MM.1S (cell line): Measurements from ENCODE around the gene SLC6A19.

Source experiments
- DNase-seq: peaks from one replicate; pipeline ENCODE4 v3.0.0-alpha.2; 2015
- H2AFZ ChIP-seq: fragments of 300-600 bp; sonication (generic); 2 replicates; pipeline ENCODE4 v1.6.0; 2016; ENCODE audit warnings: antibody characterized with exemption, low read length
- H3F3A ChIP-seq: fragments of 300-600 bp; sonication (generic); 2 replicates; pipeline ENCODE4 v1.6.1; 2016; ENCODE audit warnings: mild to moderate bottlenecking, antibody characterized with exemption, low read length, moderate library complexity, mixed read lengths; ENCODE audit not compliant: insufficient read depth
- H3K27ac ChIP-seq: fragments of 300-600 bp; sonication (generic); 2 replicates; pipeline ENCODE4 v1.5.1; 2016; ENCODE audit warnings: mild to moderate bottlenecking, low read length
- H3K27me3 ChIP-seq: fragments of 300-600 bp; sonication (generic); replicated peaks from 2 replicates; pipeline ENCODE4 v1.6.0; 2016; ENCODE audit warnings: low read length; ENCODE audit not compliant: insufficient read depth
- H3K36me3 ChIP-seq: fragments of 300-600 bp; sonication (generic); replicated peaks from 2 replicates; pipeline ENCODE4 v1.6.1; 2016; ENCODE audit warnings: mild to moderate bottlenecking, low read length, mixed read lengths; ENCODE audit not compliant: insufficient read depth
- H3K4me1 ChIP-seq: fragments of 300-600 bp; sonication (generic); 2 replicates; pipeline ENCODE4 v1.6.1; 2016; ENCODE audit warnings: low read length, mixed read lengths
- H3K4me2 ChIP-seq: fragments of 300-600 bp; sonication (generic); 2 replicates; pipeline ENCODE4 v1.6.0; 2016; ENCODE audit warnings: low read depth, low read length
- H3K4me3 ChIP-seq: fragments of 300-600 bp; sonication (generic); 2 replicates; pipeline ENCODE4 v1.5.1; 2016; ENCODE audit warnings: low read length, mixed read lengths
- H3K79me2 ChIP-seq: fragments of 300-600 bp; sonication (generic); 2 replicates; pipeline ENCODE4 v1.6.1; 2016; ENCODE audit warnings: mixed run types, low read length, mixed read lengths
- H3K9ac ChIP-seq: fragments of 300-600 bp; sonication (generic); 2 replicates; pipeline ENCODE4 v1.6.1; 2016; ENCODE audit warnings: low read length, mixed read lengths
- H3K9me2 ChIP-seq: fragments of 300-600 bp; sonication (generic); replicated peaks from 2 replicates; pipeline ENCODE4 v1.6.1; 2016; ENCODE audit warnings: mild to moderate bottlenecking, low read length, mixed read lengths; ENCODE audit not compliant: insufficient read depth
- H3K9me3 ChIP-seq: fragments of 300-600 bp; sonication (generic); replicated peaks from 2 replicates; pipeline ENCODE4 v1.6.1; 2016; ENCODE audit warnings: mild to moderate bottlenecking, low read length, mixed read lengths; ENCODE audit not compliant: insufficient read depth
- H4K20me1 ChIP-seq: fragments of 300-600 bp; sonication (generic); 2 replicates; pipeline ENCODE4 v1.6.1; 2016; ENCODE audit warnings: mild to moderate bottlenecking, low read length, moderate library complexity, mixed read lengths; ENCODE audit not compliant: insufficient read depth
- CTCF ChIP-seq: fragments of 300-600 bp; sonication (generic); IDR thresholded peaks from 2 replicates; pipeline ENCODE4 v1.5.1; 2016; ENCODE audit warnings: antibody characterized with exemption, low read length, mixed read lengths
- EZH2 ChIP-seq: fragments of 300-600 bp; sonication (generic); optimal IDR thresholded peaks from 2 replicates; pipeline ENCODE3; 2017; ENCODE audit warnings: low read depth, mild to moderate bottlenecking, antibody characterized with exemption, low read length, mixed read lengths
- EZH2phosphoT487 ChIP-seq: fragments of 300-600 bp; sonication (generic); IDR thresholded peaks from 2 replicates; pipeline ENCODE4 v1.6.1; 2018; ENCODE audit warnings: antibody characterized with exemption, low read length

The SLC6A19 gene

GRCh38 chr5:1210832-1211251 is 9.4 kb downstream of the SLC6A19 start:
- TF ChIP-seq EZH2phosphoT487 (no peak), EZH2 (no peak), CTCF (no peak)
- H3K4me1 ChIP-seq, result peaks cover 11% of the 10 kb centered on the region
- no peak overlapping the region for H3K4me2 ChIP-seq
- no peak for DNase-seq
- H3K4me3 ChIP-seq, result no peak overlapping the region
- no peaks in the 10 kb centered on the region for H3K9me3 ChIP-seq
- H3K36me3 ChIP-seq, result no peaks in the 10 kb centered on the region
- no peaks in the 10 kb centered on the region for H3F3A ChIP-seq
- no peak overlapping the region for H3K9ac ChIP-seq
- H3K27ac ChIP-seq, result no peak overlapping the region
- H3K79me2 ChIP-seq, result no peaks in the 10 kb centered on the region
- H2AFZ ChIP-seq, result no peak overlapping the region
- H4K20me1 ChIP-seq, result no peaks in the 10 kb centered on the region
- no peaks in the 10 kb centered on the region for H3K9me2 ChIP-seq
- no peaks in the 10 kb centered on the region; the same call in 1 of the 2 replicates for H3K27me3 ChIP-seq

DNA sequence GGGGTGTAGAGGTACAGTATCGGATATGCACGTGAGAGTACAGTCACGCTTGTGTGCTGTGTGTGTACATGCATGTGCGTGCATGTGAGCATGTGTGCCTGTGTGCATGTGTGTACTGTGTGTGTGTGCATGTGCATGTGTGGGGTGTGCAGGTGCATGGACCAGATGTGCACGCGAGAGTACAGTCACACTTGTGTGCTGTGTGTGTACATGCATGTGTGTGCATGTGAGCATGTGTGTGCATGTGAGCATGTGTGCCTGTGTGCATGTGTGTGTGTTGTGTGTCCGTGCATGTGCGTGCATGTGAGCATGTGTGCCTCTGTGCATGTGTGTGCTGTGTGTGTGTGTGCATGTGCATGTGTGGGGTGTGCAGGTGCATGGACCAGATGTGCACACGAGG is 10.3 kb downstream of the SLC6A19 start:
- Histone ChIP-seq H3K9me2 (no peaks in the 10 kb centered on the region), H3F3A (no peaks in the 10 kb centered on the region), H3K9ac (no peak overlapping the region), H3K27ac (no peak overlapping the region), H2AFZ (no peak overlapping the region), H3K4me3 (no peak overlapping the region), H4K20me1 (no peaks in the 10 kb centered on the region), H3K79me2 (no peaks in the 10 kb centered on the region), H3K36me3 (no peaks in the 10 kb centered on the region), H3K4me1 (peaks cover 11% of the 10 kb centered on the region), H3K27me3 (no peaks in the 10 kb centered on the region; the same call in 1 of the 2 replicates), H3K4me2 (no peak overlapping the region), H3K9me3 (no peaks in the 10 kb centered on the region)
- no peak for DNase-seq
- TF ChIP-seq EZH2phosphoT487, result no peak

GRCh38 chr5:1212271-1212670 is 10.9 kb downstream of the SLC6A19 start:
- TF ChIP-seq EZH2phosphoT487 (no peak), EZH2 (no peak), CTCF (no peak)
- Histone ChIP-seq H3K79me2 (no peaks in the 10 kb centered on the region), H2AFZ (no peak overlapping the region), H3K9me2 (no peaks in the 10 kb centered on the region), H4K20me1 (no peaks in the 10 kb centered on the region), H3K9me3 (no peaks in the 10 kb centered on the region), H3K4me1 (peaks cover 11% of the 10 kb centered on the region), H3K27me3 (no peaks in the 10 kb centered on the region; the same call in 1 of the 2 replicates), H3K4me2 (no peak overlapping the region), H3K4me3 (no peak overlapping the region), H3F3A (no peaks in the 10 kb centered on the region), H3K9ac (no peak overlapping the region), H3K36me3 (no peaks in the 10 kb centered on the region), H3K27ac (no peak overlapping the region)
- DNase-seq, result no peak

DNA sequence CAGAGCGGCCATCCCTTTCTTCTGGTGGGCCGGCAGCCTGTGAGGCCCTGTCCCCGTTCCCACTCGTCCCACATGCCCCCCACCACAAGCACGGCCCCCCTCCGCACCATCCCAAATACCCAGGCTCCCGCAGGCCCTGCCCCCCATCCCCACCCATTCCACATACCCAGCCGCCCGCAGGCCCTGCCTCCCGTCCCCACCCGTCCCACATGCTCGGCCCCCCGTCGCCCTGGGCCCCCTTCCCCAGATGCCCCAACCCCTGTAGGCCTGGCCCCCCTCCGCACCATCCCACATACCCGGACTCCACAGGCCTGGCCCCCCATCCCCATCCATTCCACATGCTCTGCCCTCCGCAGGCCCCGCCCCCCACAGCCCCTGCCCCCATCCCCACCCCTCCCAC is 11.5 kb downstream of the SLC6A19 start:
- Histone ChIP-seq H2AFZ (no peak overlapping the region), H4K20me1 (no peaks in the 10 kb centered on the region), H3K9ac (no peak overlapping the region), H3K36me3 (no peaks in the 10 kb centered on the region), H3F3A (no peaks in the 10 kb centered on the region), H3K9me3 (no peaks in the 10 kb centered on the region), H3K9me2 (no peaks in the 10 kb centered on the region), H3K4me3 (no peak overlapping the region), H3K4me1 (peaks cover 11% of the 10 kb centered on the region), H3K79me2 (no peaks in the 10 kb centered on the region), H3K27me3 (no peaks in the 10 kb centered on the region; the same call in 1 of the 2 replicates), H3K27ac (no peak overlapping the region), H3K4me2 (no peak overlapping the region)
- DNase-seq, result no peak
- TF ChIP-seq EZH2phosphoT487, result no peak
- TF ChIP-seq CTCF, result no peak
- no peak for TF ChIP-seq EZH2
